Calu3 (cell line): ENCODE measurements around the gene GEMIN7. TPM values are rescaled to one million over a fixed set of nuclear protein-coding genes. Genes with fewer than 3 reads are reported as not detected.
A peak's percentile ranks its signal among the peaks of the same experiment; 100 is the strongest.

Experiments used
- BruUV-seq: library from RNA; stranded (reverse); fragments of 400-500 nt; replicated peaks from 2 replicates; lab custom pipeline; 2021; lab: Mats Ljungman, UMichigan
- CTCF ChIA-PET: fragments of 300-600 bp; sonication (Branson Sonifier 250); formaldehyde crosslinking; loops from one replicate; lab custom pipeline; 2022; ENCODE audit warnings: antibody characterized with exemption; lab: Charles Lee
- DNase-seq: peaks from one replicate; pipeline ENCODE4 v3.0.0; 2022
- H3K27ac Mint-ChIP-seq: one replicate; pipeline ENCODE4 v1.8.0; 2022; ENCODE audit warnings: mixed read lengths; ENCODE audit not compliant: unreplicated experiment
- H3K27me3 Mint-ChIP-seq: one replicate; pipeline ENCODE4 v1.8.0; 2022; ENCODE audit warnings: mixed read lengths; ENCODE audit not compliant: unreplicated experiment
- H3K36me3 Mint-ChIP-seq: one replicate; pipeline ENCODE4 v1.8.0; 2022; ENCODE audit warnings: mild to moderate bottlenecking, moderate library complexity, mixed read lengths; ENCODE audit not compliant: insufficient read depth, unreplicated experiment
- H3K4me1 Mint-ChIP-seq: one replicate; pipeline ENCODE4 v1.8.0; 2022; ENCODE audit warnings: mild to moderate bottlenecking, low read depth, mixed read lengths; ENCODE audit not compliant: unreplicated experiment
- H3K4me3 Mint-ChIP-seq: one replicate; pipeline ENCODE4 v1.8.0; 2022; ENCODE audit warnings: mild to moderate bottlenecking, low read depth, moderate library complexity, mixed read lengths; ENCODE audit not compliant: unreplicated experiment
- H3K9me3 Mint-ChIP-seq: one replicate; pipeline ENCODE4 v1.8.0; 2022; ENCODE audit warnings: low read depth, mixed read lengths; ENCODE audit not compliant: unreplicated experiment
- intact Hi-C: fragments of 100-400 bp; cut with micrococcal nuclease; formaldehyde crosslinking; loops from one replicate; pipeline ENCODE4 v1.10.0; 2022; ENCODE audit not compliant: unreplicated experiment
- total RNA-seq: library from RNA; stranded (reverse); gene quantifications from 2 replicates; pipeline ENCODE4 v1.2.3, GENCODE V29; 2022
- TF ChIP-seq, protein P1 (sequence below): fragments of 200-600 bp; IDR thresholded peaks from one replicate; pipeline ENCODE4 v1.8.0; 2022; ENCODE audit warnings: antibody characterized with exemption; ENCODE audit not compliant: unreplicated experiment

GEMIN7 gene
- total RNA-seq, 1 experiment from 2014 or later, result 36.0 TPM

DNA sequence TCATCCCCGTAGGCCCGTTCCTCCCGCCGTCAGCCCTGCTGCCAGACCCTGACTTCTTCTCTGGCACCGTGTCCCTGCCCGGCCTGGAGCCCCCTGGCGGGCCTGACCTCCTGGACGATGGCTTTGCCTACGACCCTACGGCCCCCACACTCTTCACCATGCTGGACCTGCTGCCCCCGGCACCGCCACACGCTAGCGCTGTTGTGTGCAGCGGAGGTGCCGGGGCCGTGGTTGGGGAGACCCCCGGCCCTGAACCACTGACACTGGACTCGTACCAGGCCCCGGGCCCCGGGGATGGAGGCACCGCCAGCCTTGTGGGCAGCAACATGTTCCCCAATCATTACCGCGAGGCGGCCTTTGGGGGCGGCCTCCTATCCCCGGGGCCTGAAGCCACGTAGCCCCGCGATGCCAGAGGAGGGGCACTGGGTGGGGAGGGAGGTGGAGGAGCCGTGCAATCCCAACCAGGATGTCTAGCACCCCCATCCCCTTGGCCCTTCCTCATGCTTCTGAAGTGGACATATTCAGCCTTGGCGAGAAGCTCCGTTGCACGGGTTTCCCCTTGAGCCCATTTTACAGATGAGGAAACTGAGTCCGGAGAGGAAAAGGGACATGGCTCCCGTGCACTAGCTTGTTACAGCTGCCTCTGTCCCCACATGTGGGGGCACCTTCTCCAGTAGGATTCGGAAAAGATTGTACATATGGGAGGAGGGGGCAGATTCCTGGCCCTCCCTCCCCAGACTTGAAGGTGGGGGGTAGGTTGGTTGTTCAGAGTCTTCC, 41.5 kb upstream of the GEMIN7 start:
- Mint-ChIP-seq H3K27me3 (no peaks in the 10 kb centered on the region), H3K36me3 (peaks cover 79% of the 10 kb centered on the region), H3K9me3 (no peaks in the 10 kb centered on the region), H3K27ac (no peak overlapping the region), H3K4me3 (peak overlapping the region; percentile 86), H3K4me1 (peaks cover 28% of the 10 kb centered on the region)
- no TSS peak for BruUV-seq
- intact Hi-C loops, result no loop called here
- CTCF ChIA-PET, result no interaction called here
- TF ChIP-seq, protein P1, sequence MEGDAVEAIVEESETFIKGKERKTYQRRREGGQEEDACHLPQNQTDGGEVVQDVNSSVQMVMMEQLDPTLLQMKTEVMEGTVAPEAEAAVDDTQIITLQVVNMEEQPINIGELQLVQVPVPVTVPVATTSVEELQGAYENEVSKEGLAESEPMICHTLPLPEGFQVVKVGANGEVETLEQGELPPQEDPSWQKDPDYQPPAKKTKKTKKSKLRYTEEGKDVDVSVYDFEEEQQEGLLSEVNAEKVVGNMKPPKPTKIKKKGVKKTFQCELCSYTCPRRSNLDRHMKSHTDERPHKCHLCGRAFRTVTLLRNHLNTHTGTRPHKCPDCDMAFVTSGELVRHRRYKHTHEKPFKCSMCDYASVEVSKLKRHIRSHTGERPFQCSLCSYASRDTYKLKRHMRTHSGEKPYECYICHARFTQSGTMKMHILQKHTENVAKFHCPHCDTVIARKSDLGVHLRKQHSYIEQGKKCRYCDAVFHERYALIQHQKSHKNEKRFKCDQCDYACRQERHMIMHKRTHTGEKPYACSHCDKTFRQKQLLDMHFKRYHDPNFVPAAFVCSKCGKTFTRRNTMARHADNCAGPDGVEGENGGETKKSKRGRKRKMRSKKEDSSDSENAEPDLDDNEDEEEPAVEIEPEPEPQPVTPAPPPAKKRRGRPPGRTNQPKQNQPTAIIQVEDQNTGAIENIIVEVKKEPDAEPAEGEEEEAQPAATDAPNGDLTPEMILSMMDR, result no peak
- no peak for DNase-seq

DNA sequence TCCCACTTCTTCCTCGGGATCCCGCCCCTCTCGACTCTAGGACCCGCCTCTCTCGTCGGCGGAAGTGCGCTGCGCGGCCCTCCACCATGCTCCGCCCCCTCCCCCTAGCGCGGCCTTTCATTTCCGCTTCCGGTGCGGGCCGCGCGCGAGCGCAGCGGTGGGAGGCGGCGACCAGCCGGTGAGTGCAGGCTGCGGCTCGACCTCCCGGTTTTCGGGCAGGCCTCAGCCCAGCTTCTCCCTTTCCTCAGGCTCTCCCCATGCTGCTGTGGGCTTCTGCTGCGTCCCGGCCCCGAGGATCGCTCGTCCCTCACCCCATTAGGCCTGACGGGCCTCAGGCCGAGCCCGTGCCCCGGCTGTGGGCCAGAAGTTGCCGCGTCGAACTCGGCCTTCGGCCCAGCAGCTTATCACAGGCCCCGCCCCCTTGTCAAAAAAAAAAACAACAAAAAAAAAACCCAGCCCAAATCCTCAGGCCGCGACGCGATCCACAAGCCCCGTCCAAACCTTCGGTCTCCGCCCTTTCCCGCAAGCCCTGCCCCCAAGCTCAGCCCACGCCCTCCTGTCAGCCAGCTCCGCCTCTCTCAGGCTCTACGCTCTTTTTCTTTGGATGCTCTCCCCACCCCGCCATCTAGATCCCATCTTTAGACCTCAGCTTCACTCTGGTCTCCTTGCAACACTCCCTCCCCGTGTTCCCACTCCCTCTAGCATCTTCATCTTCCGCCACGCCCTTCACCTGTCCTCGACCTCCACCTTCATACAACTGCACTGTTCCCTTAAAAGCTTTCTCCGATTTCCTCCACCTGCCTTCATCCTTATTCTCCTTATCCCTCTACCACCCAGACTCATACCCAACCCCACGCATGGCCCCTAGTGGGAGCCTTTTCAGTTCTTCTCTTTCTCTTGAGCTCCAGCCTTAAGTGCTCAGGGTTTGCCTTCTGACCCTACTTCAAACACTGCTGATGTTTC, 39.8 kb upstream of the GEMIN7 start, which contains the start of gene CLASRP:
TSS of gene CLASRP (plus strand) at position 115 of the 963 bp plus-strand sequence. CDS start 1,168 bp downstream, outside the sequence.
- no TSS peak for BruUV-seq
- H3K27me3 Mint-ChIP-seq, result no peaks in the 10 kb centered on the region
- DNase-seq, result peak; percentile 96
- TF ChIP-seq, protein P1, result no peak
- peak within 1 kb of the TSS; percentile 86 for H3K4me3 Mint-ChIP-seq
- intact Hi-C loops, result no loop called here
- H3K36me3 Mint-ChIP-seq, result peaks cover 77% of the 10 kb centered on the region
- H3K9me3 Mint-ChIP-seq, result no peaks in the 10 kb centered on the region
- H3K4me1 Mint-ChIP-seq, result peaks cover 28% of the 10 kb centered on the region
- CTCF ChIA-PET, result interaction anchor here (0.6 to 2.0 kb wide), 10 partner anchors 12 to 457 kb away, joined by 3 to 12 read pairs (median 4); no protein-coding TSS in a partner anchor
- H3K27ac Mint-ChIP-seq, result peak within 1 kb of the TSS; percentile 91

DNA sequence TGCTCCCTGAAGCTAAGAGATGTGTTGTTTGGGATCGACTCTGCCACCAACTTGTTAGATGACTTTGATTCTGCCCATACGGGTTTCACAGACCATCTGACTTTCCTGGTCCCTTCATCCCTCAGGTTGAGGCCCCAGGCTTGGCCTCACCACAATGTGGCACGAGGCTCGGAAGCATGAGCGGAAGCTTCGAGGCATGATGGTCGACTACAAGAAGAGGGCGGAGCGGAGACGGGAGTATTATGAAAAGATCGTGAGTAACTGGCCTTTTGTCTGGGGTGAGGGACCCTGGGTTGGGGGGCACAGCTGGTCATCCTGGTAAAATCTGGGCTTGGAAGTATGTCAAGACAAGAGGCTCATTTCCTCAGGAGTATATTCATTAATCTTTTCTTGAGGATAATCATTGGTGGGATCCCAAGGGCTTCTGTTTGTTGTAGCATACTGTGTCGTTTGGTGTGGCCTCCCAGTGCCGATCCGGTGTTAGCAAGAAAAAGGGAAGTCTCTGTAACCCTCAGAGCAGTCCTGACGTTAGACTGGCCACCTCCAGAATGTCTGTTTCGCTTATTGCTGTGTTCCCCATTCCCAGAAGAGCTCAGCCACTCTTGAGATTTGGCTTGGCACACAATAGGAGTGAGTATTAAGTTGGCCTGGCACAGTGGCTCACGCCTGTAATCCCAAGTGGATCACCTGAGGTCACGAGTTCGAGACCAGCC, 38.8 kb upstream of the GEMIN7 start:
- intact Hi-C loops, result no loop called here
- no peak for DNase-seq
- Mint-ChIP-seq H3K36me3 (peaks cover 77% of the 10 kb centered on the region), H3K4me3 (peak overlapping the region; percentile 86), H3K9me3 (no peaks in the 10 kb centered on the region), H3K27me3 (no peaks in the 10 kb centered on the region), H3K4me1 (peaks cover 28% of the 10 kb centered on the region), H3K27ac (peak overlapping the region; percentile 91)
- TSS peak; percentile 39 for BruUV-seq
- TF ChIP-seq, protein P1, result no peak
- CTCF ChIA-PET, result interaction anchor here (0.7 to 2.0 kb wide), 3 partner anchors 12 to 26 kb away, joined by 3 to 12 read pairs (median 3); no protein-coding TSS in a partner anchor

DNA sequence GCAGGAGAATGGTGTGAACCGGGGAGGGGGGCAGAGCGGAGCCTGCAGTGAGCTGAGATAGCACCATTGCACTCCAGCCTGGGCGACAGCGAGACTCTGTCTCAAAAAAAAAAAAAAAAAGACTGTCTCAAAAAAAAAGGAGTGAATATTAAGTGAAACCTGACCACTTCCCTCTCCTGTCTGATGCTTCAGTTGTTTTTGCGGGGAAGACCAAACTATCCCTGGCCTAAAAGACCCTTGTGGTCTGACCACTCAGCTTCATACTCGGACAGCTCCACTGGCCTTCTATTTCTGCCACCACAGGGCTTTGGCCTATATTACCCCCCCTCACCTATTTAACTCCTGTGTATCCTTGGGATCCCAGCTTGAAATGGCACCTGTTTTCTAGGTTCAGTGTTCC, 37.9 kb upstream of the GEMIN7 start:
- BruUV-seq, result no TSS peak
- Mint-ChIP-seq H3K27me3 (no peaks in the 10 kb centered on the region), H3K36me3 (peaks cover 79% of the 10 kb centered on the region), H3K4me1 (peaks cover 28% of the 10 kb centered on the region), H3K9me3 (no peaks in the 10 kb centered on the region), H3K27ac (peak overlapping the region; percentile 6), H3K4me3 (peak overlapping the region; percentile 24)
- intact Hi-C loops, result no loop called here
- CTCF ChIA-PET, result interaction anchor here (0.7 kb wide), 1 partner anchor 25 kb away, joined by 3 read pairs; no protein-coding TSS in a partner anchor
- no peak for DNase-seq
- TF ChIP-seq, protein P1, result no peak
